Measurements from ENCODE around the gene PGLYRP1.

DNA sequence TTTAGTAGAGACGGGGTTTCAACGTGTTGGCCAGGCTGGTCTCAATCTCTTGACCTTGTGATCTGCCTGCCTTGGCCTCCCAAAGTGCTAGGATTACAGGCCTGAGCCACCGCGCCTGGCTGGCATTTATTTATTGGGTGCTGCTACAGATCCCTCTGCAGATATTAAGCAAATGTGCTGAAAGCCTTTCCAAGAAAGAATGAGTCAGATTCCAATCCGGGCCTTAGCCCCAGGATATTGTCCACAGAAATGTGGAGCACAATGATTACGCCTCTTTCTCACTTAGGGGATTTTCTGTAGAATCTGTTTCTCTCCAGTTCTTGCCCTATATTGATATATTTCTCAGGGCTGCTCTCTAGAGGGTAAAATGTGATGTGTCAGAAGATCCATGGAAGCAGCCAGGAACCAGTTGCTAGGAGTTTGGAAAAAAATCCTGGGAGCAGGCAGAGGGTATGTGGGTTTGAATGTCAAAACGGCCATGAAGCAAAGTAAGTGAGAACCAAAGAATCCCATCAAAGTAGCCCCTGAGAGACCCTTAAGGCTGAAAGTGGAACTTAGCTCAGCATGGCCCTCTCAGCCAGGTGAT, 42.7 kb upstream of the PGLYRP1 start:
- no peak for TF ChIP-seq POLR2A (IDR thresholded peaks at IDR 0.05)
- no peak for TF ChIP-seq EP300 (IDR thresholded peaks at IDR 0.05)
